ENCODE data around the gene RAD51B. TPM values are rescaled to one million over a fixed set of nuclear protein-coding genes. Genes with fewer than 3 reads are reported as not detected.
A peak's percentile ranks its signal among the peaks of the same experiment; 100 is the strongest.

The RAD51B gene
- total RNA-seq, 2 donors from 2014 or later = 9.3 to 12.1 TPM

DNA sequence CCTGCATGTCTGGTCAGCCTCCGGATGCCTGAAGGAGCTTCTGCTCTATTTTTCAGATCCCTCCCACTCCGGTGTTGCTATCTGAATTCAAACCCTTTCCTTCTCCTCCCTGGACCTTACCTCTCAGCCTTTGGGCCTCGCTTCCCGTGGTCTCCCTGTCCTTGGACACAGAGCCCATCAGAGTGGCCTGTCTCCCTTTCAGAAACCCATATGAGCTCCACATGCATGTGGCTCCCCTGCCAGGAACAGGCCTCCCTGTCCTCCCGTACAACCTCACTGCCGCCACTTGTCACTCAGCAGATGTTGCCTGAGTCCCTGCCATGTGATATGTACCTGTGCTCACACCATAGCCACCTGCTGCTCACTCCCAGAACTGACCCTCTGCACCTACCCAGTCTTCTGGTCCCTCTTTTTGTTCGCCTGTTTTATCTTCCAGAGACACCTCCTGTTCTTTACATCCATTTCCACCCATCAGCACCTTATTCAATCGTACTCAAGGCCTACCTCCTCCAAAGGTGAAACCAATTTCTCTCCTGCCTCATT, 790.7 kb downstream of the RAD51B start:
- DNase-seq (ENCODE audit: low spot score) (no peak), ATAC-seq (ENCODE audit: insufficient number of reproducible peaks, low FRiP score, low read depth) (no peak)
- H3K27ac ChIP-seq = no peak overlapping the region
- H3K27me3 ChIP-seq (replicated peaks; ENCODE audit: insufficient read depth) = no peaks in the 10 kb centered on the region
- H3K9me3 ChIP-seq = peaks cover 11% of the 10 kb centered on the region
- H3K4me3 ChIP-seq = no peak overlapping the region
- H3K36me3 ChIP-seq = no peaks in the 10 kb centered on the region
- no peak for TF ChIP-seq CTCF (IDR thresholded peaks at IDR 0.05)
- H3K4me1 ChIP-seq (ENCODE audit: control insufficient read depth in 1 of 2, low read depth in 2 of 2) = peaks cover 4 to 18% of the 10 kb centered on the region in 2 donors

GRCh38 chr14:68611599-68611998, 792.0 kb downstream of the RAD51B start:
- no peak overlapping the region for H3K27ac ChIP-seq

GRCh38 chr14:68612049-68612448, 792.5 kb downstream of the RAD51B start:
- peaks cover 4 to 14% of the 10 kb centered on the region in 2 donors for H3K4me1 ChIP-seq (ENCODE audit: control insufficient read depth in 1 of 2, low read depth in 2 of 2)
- ATAC-seq (ENCODE audit: insufficient number of reproducible peaks, low FRiP score, low read depth) (no peak), DNase-seq (ENCODE audit: low spot score) (no peak)
- H3K4me3 ChIP-seq = no peak overlapping the region
- H3K9me3 ChIP-seq = peaks cover 28% of the 10 kb centered on the region
- no peaks in the 10 kb centered on the region for H3K36me3 ChIP-seq
- no peak overlapping the region for H3K27ac ChIP-seq
- H3K27me3 ChIP-seq (replicated peaks; ENCODE audit: insufficient read depth) = no peaks in the 10 kb centered on the region
- TF ChIP-seq CTCF (IDR thresholded peaks at IDR 0.05) = no peak

More at GRCh38 chr14:68611599-68611998, 792.0 kb downstream of the RAD51B start:
- Histone ChIP-seq H3K4me3 (no peak overlapping the region), H3K27me3 (replicated peaks; ENCODE audit: insufficient read depth) (no peaks in the 10 kb centered on the region), H3K4me1 (ENCODE audit: control insufficient read depth in 1 of 2, low read depth in 2 of 2) (peaks cover 4 to 18% of the 10 kb centered on the region in 2 donors), H3K36me3 (no peaks in the 10 kb centered on the region), H3K9me3 (peaks cover 24% of the 10 kb centered on the region)
- TF ChIP-seq CTCF (IDR thresholded peaks at IDR 0.05) = no peak
- no peak for DNase-seq (ENCODE audit: low spot score)
- no peak for ATAC-seq (ENCODE audit: insufficient number of reproducible peaks, low FRiP score, low read depth)

- no peak overlapping the region for H3K27ac ChIP-seq
- peaks cover 4 to 18% of the 10 kb centered on the region in 2 donors for H3K4me1 ChIP-seq (ENCODE audit: control insufficient read depth in 1 of 2, low read depth in 2 of 2)
- no peaks in the 10 kb centered on the region for H3K27me3 ChIP-seq (replicated peaks; ENCODE audit: insufficient read depth)
- peaks cover 40% of the 10 kb centered on the region for H3K9me3 ChIP-seq
- DNase-seq (ENCODE audit: low spot score) (no peak), ATAC-seq (ENCODE audit: insufficient number of reproducible peaks, low FRiP score, low read depth) (no peak)
- H3K36me3 ChIP-seq = no peaks in the 10 kb centered on the region
- H3K4me3 ChIP-seq = no peak overlapping the region
- TF ChIP-seq CTCF (IDR thresholded peaks at IDR 0.05) = no peak
These were observed 796.8 kb downstream of the RAD51B start for GRCh38 chr14:68616221-68616902.

DNA sequence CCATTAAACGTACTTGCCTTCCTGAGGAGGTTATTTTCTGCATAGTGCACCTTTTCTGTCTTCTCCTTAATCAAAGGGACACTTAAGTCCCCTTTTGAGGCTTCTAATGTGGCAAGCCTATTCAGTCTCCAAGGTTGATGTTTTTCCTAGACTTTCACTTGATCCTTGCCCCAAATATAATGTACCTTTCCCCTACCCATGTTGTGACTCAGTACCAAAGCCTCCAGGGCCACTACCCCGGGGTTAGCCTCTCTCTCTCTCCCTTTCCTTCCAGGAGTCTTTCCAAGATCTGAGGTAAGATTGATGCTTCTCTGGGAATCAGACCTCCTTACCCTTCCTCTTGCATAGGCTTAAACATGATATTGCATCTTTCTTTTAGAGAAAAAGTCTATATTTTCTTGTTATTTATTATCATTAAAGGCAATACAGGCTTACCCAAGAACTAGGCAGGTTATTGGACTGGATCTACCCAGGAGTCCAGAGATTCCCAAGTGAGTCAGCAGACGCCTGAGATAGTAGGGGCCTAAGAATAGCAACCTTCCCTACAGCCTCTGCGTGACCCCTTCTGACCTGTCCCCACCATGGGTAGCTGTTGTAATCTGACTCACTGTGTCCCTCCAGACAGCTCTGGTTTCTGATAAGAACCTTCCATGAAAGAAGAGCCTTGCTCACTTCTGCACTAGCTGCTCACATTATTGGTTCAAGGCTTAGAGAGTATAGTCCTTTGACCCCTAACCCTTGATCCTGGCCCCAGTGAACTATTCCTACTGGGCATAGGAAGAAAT, 800.4 kb downstream of the RAD51B start:
- no peak for ATAC-seq (ENCODE audit: insufficient number of reproducible peaks, low FRiP score, low read depth)
- H3K4me1 ChIP-seq (ENCODE audit: control insufficient read depth in 1 of 2, low read depth in 2 of 2) = peaks cover 0 to 21% of the 10 kb centered on the region in 2 donors
- TF ChIP-seq CTCF (IDR thresholded peaks at IDR 0.05) = no peak

More for the DNA sequence above, 800.4 kb downstream of the RAD51B start:
- Histone ChIP-seq H3K27ac (peak overlapping the region in 1 of 2 donors; percentile 44), H3K36me3 (no peaks in the 10 kb centered on the region), H3K4me3 (no peak overlapping the region), H3K27me3 (replicated peaks; ENCODE audit: insufficient read depth) (no peaks in the 10 kb centered on the region), H3K9me3 (peaks cover 32% of the 10 kb centered on the region)
- no peak for DNase-seq (ENCODE audit: low spot score)

All from thoracic aorta (tissue), 2 donors.